H1 (cell line): Measurements from ENCODE around the gene TTBK2. TPM values are rescaled to one million over a fixed set of nuclear protein-coding genes. Genes with fewer than 3 reads are reported as not detected.
A peak's percentile ranks its signal among the peaks of the same experiment; 100 is the strongest.

Experiments used
- CTCF ChIA-PET: fragments of 300-600 bp; sonication (Branson Sonifier 250); formaldehyde crosslinking; loops from one replicate; lab custom pipeline; 2021; ENCODE audit not compliant: partially characterized antibody; lab: Charles Lee
- POLR2A ChIA-PET: fragments of 300-600 bp; sonication (Branson Sonifier 250); formaldehyde crosslinking; loops from one replicate; lab custom pipeline; 2021; ENCODE audit warnings: inconsistent platforms; ENCODE audit not compliant: partially characterized antibody; lab: Charles Lee
- DNase-seq, 2 experiments: peaks; one replicate each; pipeline versions ENCODE4 v3.0.0 to v3.0.0-alpha.2; 2010 to 2022; ENCODE audit warnings: low spot score in 2 of 2, low read depth in 1 of 2, mixed read lengths in 1 of 2
- FAIRE-seq: peaks from 2 replicates; lab custom pipeline; 2011; peaks lifted over from hg19 to GRCh38; lab: Jason Lieb, UNC
- H2AFZ ChIP-seq: 2 replicates; pipeline ENCODE4 v1.8.1; 2012; ENCODE audit warnings: low read length, inconsistent platforms
- H2AK5ac ChIP-seq: 2 replicates; pipeline ENCODE4 v1.6.1; 2013; ENCODE audit warnings: low read depth, low read length
- H2BK120ac ChIP-seq: replicated peaks from 2 replicates; pipeline ENCODE3; 2013; ENCODE audit warnings: low read depth, low read length, inconsistent platforms
- H2BK12ac ChIP-seq: 2 replicates; pipeline ENCODE4 v1.6.1; 2013; ENCODE audit warnings: low read depth, low read length
- H2BK15ac ChIP-seq: 2 replicates; pipeline ENCODE4 v1.6.1; 2013; ENCODE audit warnings: low read length
- H2BK20ac ChIP-seq: 2 replicates; pipeline ENCODE4 v1.6.1; 2013; ENCODE audit warnings: low read length
- H2BK5ac ChIP-seq: 2 replicates; pipeline ENCODE4 v1.6.1; 2013; ENCODE audit warnings: low read depth, low read length
- H3K14ac ChIP-seq: 2 replicates; pipeline ENCODE4 v1.6.1; 2013; ENCODE audit warnings: inconsistent platforms; ENCODE audit not compliant: insufficient read length
- H3K18ac ChIP-seq: 2 replicates; pipeline ENCODE4 v1.6.1; 2013; ENCODE audit warnings: low read length; ENCODE audit errors: extremely low read depth
- H3K23ac ChIP-seq: 2 replicates; pipeline ENCODE4 v1.6.1; 2013; ENCODE audit warnings: inconsistent platforms; ENCODE audit not compliant: insufficient read length
- H3K23me2 ChIP-seq: 2 replicates; pipeline ENCODE4 v1.6.1; 2013; ENCODE audit warnings: low read depth, low read length
- H3K27ac ChIP-seq: 2 replicates; pipeline ENCODE4 v1.6.1; 2011; ENCODE audit warnings: low read depth, low read length, inconsistent platforms
- H3K27me3 ChIP-seq, 4 experiments: replicated peaks in 1 of 4; 1 replicate in 1 of 4; 2 replicates in 3 of 4; pipeline versions ENCODE4 v1.6.1 to v1.8.1; 2011 to 2013; ENCODE audit warnings: low read length in 3 of 4, mild to moderate bottlenecking in 3 of 4, inconsistent platforms in 2 of 4, mixed read lengths in 2 of 4, moderate library complexity in 1 of 4; ENCODE audit not compliant: control insufficient read depth in 3 of 4, insufficient read depth in 3 of 4; ENCODE audit errors: extremely low read depth in 1 of 4
- H3K36me3 ChIP-seq, 4 experiments: 2 replicates each; pipeline versions ENCODE4 v1.6.1 to v1.8.1; 2011 to 2013; ENCODE audit warnings: mild to moderate bottlenecking in 4 of 4, low read length in 3 of 4, moderate library complexity in 2 of 4, control low read depth in 1 of 4, inconsistent platforms in 1 of 4; ENCODE audit not compliant: insufficient read depth in 4 of 4, control insufficient read depth in 2 of 4
- H3K4ac ChIP-seq: replicated peaks from 2 replicates; pipeline ENCODE3; 2013; ENCODE audit warnings: low read length, low read depth, mixed read lengths, inconsistent platforms; ENCODE audit not compliant: insufficient read length
- H3K4me1 ChIP-seq, 4 experiments: replicated peaks in 1 of 4; 1 replicate in 1 of 4; 2 replicates in 3 of 4; pipeline versions ENCODE4 v1.6.1 to v1.8.1; 2011 to 2013; ENCODE audit warnings: low read length in 3 of 4, inconsistent platforms in 2 of 4, mixed read lengths in 1 of 4; ENCODE audit not compliant: insufficient read depth in 4 of 4, control insufficient read depth in 3 of 4
- H3K4me2 ChIP-seq, 2 experiments: 2 replicates each; pipeline versions ENCODE4 v1.6.1 to v1.8.1; 2011 to 2013; ENCODE audit warnings: low read depth in 2 of 2, low read length in 2 of 2, control low read depth in 1 of 2, inconsistent platforms in 1 of 2, mild to moderate bottlenecking in 1 of 2; ENCODE audit not compliant: insufficient read depth in 1 of 2
- H3K4me3 ChIP-seq, 4 experiments: fragments of 200-600, 300-600 bp in 1 of 4; sonication (generic), shearing (Covaris generic), sonication (Bioruptor Twin) in 1 of 4; 2 replicates each; pipeline versions ENCODE4 v1.5.1 to v1.8.1; 2011 to 2016; ENCODE audit warnings: low read length in 4 of 4, low read depth in 3 of 4, control low read depth in 2 of 4, inconsistent platforms in 2 of 4, mild to moderate bottlenecking in 2 of 4, mixed read lengths in 1 of 4, moderate library complexity in 1 of 4; ENCODE audit not compliant: insufficient read depth in 2 of 4; ENCODE audit errors: extremely low read depth in 1 of 4
- H3K56ac ChIP-seq: replicated peaks from 2 replicates; pipeline ENCODE3; 2013; ENCODE audit warnings: low read depth, mild to moderate bottlenecking, mixed read lengths, low read length, inconsistent platforms; ENCODE audit not compliant: insufficient read length
- H3K79me1 ChIP-seq: 2 replicates; pipeline ENCODE4 v1.6.1; 2013; ENCODE audit warnings: low read depth, low read length, control low read depth
- H3K79me2 ChIP-seq, 2 experiments: 2 replicates each; pipeline versions ENCODE4 v1.6.1 to v1.8.1; 2012 to 2013; ENCODE audit warnings: low read length in 2 of 2, mild to moderate bottlenecking in 2 of 2, inconsistent platforms in 1 of 2; ENCODE audit not compliant: insufficient read depth in 2 of 2, control insufficient read depth in 1 of 2
- H3K9ac ChIP-seq, 4 experiments: replicated peaks in 1 of 4; 1 replicate in 1 of 4; 2 replicates in 3 of 4; pipeline versions ENCODE4 v1.6.1 to v1.8.1; 2011 to 2013; ENCODE audit warnings: low read depth in 3 of 4, low read length in 3 of 4, control low read depth in 2 of 4, mild to moderate bottlenecking in 2 of 4, moderate library complexity in 2 of 4, inconsistent platforms in 1 of 4; ENCODE audit errors: extremely low read depth in 1 of 4
- H3K9me3 ChIP-seq, 2 experiments: 2 replicates each; pipeline versions ENCODE4 v1.6.1 to v1.8.1; 2012 to 2013; ENCODE audit warnings: mild to moderate bottlenecking in 2 of 2, moderate library complexity in 2 of 2, control low read depth in 1 of 2, inconsistent platforms in 1 of 2, low read depth in 1 of 2, low read length in 1 of 2, mixed read lengths in 1 of 2; ENCODE audit not compliant: insufficient read depth in 2 of 2
- H4K20me1 ChIP-seq, 2 experiments: replicated peaks in 1 of 2; 2 replicates each; pipeline versions ENCODE3 to v1.8.1; 2011 to 2013; ENCODE audit warnings: inconsistent platforms in 2 of 2, low read length in 2 of 2, mild to moderate bottlenecking in 1 of 2; ENCODE audit not compliant: insufficient read depth in 2 of 2, control insufficient read depth in 1 of 2
- H4K5ac ChIP-seq: 2 replicates; pipeline ENCODE4 v1.6.1; 2013; ENCODE audit warnings: low read length, low read depth, mixed read lengths, inconsistent platforms; ENCODE audit not compliant: insufficient read length
- H4K8ac ChIP-seq: 2 replicates; pipeline ENCODE4 v1.8.0; 2013; ENCODE audit warnings: mild to moderate bottlenecking, moderate library complexity, low read length, inconsistent platforms; ENCODE audit not compliant: insufficient read depth; ENCODE audit errors: extremely low read depth
- H4K91ac ChIP-seq: replicated peaks from 2 replicates; pipeline ENCODE3; 2013; ENCODE audit warnings: low read length, mixed read lengths, inconsistent platforms; ENCODE audit not compliant: insufficient read length
- CHD1 ChIP-seq: IDR thresholded peaks from 2 replicates; pipeline ENCODE4 v1.6.1; 2012; ENCODE audit warnings: low read depth, low read length, improper control_type of control experiment
- CTBP2 ChIP-seq: IDR thresholded peaks from 2 replicates; pipeline ENCODE4 v1.7.0; 2011; ENCODE audit warnings: borderline replicate concordance, mild to moderate bottlenecking, moderate library complexity, mixed read lengths, low read length; ENCODE audit not compliant: insufficient read depth, insufficient read length
- TBP ChIP-seq: IDR thresholded peaks from 2 replicates; pipeline ENCODE4 v1.6.1; 2011; ENCODE audit warnings: low read depth, low read length, improper control_type of control experiment
- WGBS, 2 experiments: shearing (Covaris generic) in 1 of 2; methylation state at CpG; one replicate each; pipeline versions ENCODE4 v1.1.6 to v1.1.7; 2013 to 2015; ENCODE audit warnings: low lambda C conversion rate in 2 of 2, mixed read lengths in 2 of 2, inconsistent platforms in 1 of 2, low coverage in 1 of 2, missing lambda C conversion rate in 1 of 2; ENCODE audit not compliant: insufficient replicate concordance in 2 of 2, insufficient coverage in 1 of 2, insufficient read length in 1 of 2; ENCODE audit errors: extremely low coverage in 1 of 2, missing lambda C conversion rate in 1 of 2; 5-methylcytosine and 5-hydroxymethylcytosine counted together
- polyA plus RNA-seq, 7 experiments: library from polyadenylated mRNA; depleted of rRNA in 3 of 7; stranded (reverse) in 5 of 7; unstranded in 2 of 7; fragments of >200 nt in 5 of 7; fragments of 200-250 nt in 2 of 7; gene quantifications; 1 replicate in 5 of 7; 2 replicates in 1 of 7; 4 replicates in 1 of 7; pipeline versions ENCODE4 v1.2.1 to v1.2.3, GENCODE V29; 2011 to 2013; ENCODE audit warnings: missing spikeins in 2 of 7, mixed read lengths in 2 of 7
- total RNA-seq: library from RNA; stranded (reverse); fragmentation: NEBNext Ultra II Directional; extraction: Animal tissue kit (Norgen Biotek cat#: 25700); gene quantifications from 2 replicates; pipeline ENCODE4 v1.2.1, GENCODE V29; 2021

The TTBK2 gene
- total and polyA plus RNA-seq, 2 of the 8 experiments (the other 6 are each of a cell fraction or from before 2014, with no cell fraction given), result 2.7 to 18.2 TPM

DNA sequence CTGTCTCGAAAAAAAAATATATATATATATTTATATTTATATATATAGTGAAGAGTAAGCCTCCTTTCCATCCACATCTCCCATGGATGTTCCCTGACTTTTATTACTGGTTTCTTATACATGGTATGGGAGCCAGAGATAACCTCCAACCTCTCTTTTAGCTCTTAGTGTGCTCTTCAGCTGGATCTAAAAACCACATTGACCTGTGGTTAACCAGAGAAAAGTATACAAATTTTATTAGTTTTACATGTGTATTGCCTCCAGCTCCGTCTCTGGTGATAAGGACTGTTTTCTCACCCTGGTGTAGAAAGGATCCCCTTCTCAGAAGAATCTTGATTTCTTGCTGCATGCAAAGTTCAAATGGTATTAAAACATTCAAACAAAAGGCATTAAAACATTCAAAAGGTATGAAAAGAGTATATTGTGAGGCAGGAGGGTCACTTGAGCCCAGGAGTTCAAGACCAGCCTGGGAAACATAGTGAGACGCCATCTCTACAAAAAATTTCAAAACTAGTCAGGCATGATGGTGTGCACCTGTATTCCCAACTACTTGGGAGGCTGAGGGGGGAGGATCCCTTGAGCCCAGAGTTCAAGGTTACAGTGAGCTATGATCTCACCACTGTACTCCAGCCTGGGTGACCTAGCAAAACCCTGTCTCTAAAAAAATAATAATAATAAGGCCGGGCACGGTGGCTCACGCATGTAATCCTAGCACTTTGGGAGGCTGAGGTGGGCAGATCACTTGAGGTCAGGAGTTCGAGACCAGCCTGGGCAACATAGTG lies 13.5 kb upstream of the TTBK2 start:
- Histone ChIP-seq H2BK15ac (no peak overlapping the region), H4K8ac (no peak overlapping the region), H4K20me1 (no peaks in the 10 kb centered on the region), H3K4ac (no peak overlapping the region), H3K4me1 (no peaks in the 10 kb centered on the region), H3K18ac (no peak overlapping the region), H2BK5ac (no peak overlapping the region), H3K36me3 (no peaks in the 10 kb centered on the region), H3K23me2 (no peaks in the 10 kb centered on the region; the same call in 1 of the 2 replicates), H3K14ac (no peak overlapping the region), H2BK12ac (no peak overlapping the region), H2AK5ac (no peak overlapping the region), H3K9ac (no peak overlapping the region), H3K56ac (no peak overlapping the region), H3K4me2 (no peak overlapping the region), H3K9me3 (no peaks in the 10 kb centered on the region), H3K27me3 (no peaks in the 10 kb centered on the region), H4K91ac (no peak overlapping the region), H3K27ac (no peak overlapping the region), H2BK20ac (no peak overlapping the region), H3K23ac (no peak overlapping the region), H2AFZ (no peak overlapping the region), H3K79me1 (no peaks in the 10 kb centered on the region), H3K4me3 (no peak overlapping the region), H2BK120ac (no peak overlapping the region), H3K79me2 (no peaks in the 10 kb centered on the region), H4K5ac (no peak overlapping the region)
- no peak for FAIRE-seq
- CTCF ChIA-PET, result interaction anchor here (0.9 to 1.6 kb wide), 4 partner anchors 8 to 238 kb away, joined by 3 to 5 read pairs (median 4); no protein-coding TSS in a partner anchor
- POLR2A ChIA-PET, result no interaction called here
- DNase-seq, result peak in 1 of 2 experiments; percentile 16
- TF ChIP-seq CTBP2 (no peak), CHD1 (no peak), TBP (no peak)
- 82% methylated on average over 7 of the region's 7 CpGs; no CpG with 5 or more reads in 1 of the 2 experiments for WGBS, 2 experiments
